ENCODE results near the gene RBM28. TPM values are rescaled to one million over a fixed set of nuclear protein-coding genes. Genes with fewer than 3 reads are reported as not detected.
"Not testable (repeated sequence)": the region's sequence is repeated elsewhere in the genome, so short reads cannot be mapped to it uniquely, and the experiment has no call there.

The RBM28 gene
- total RNA-seq, 2 donors from 2014 or later: 19.6 to 26.8 TPM

DNA sequence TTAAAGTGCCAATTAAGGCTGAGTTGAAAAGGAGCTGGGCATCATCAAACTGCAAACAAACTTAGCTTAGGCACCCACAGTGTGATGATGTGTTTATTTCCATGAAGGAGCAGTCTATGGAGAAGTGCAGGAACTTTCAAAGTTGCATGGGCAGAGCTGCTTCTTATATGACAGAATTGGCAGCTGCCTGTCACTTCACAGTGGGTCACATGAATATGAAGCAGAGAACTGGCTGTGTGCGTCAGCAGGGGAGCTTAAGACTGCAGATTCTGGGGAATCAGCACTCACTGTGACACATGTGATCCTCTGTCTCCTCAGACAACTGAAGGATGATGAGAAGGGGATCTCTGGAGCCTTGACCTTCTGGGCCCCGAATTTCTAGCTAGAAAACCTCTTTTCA is 36.6 kb downstream of the RBM28 start:
- intact Hi-C loops (cut with DNase I, micrococcal nuclease): no loop called here
- no peak for DNase-seq
- ATAC-seq: no peak

DNA sequence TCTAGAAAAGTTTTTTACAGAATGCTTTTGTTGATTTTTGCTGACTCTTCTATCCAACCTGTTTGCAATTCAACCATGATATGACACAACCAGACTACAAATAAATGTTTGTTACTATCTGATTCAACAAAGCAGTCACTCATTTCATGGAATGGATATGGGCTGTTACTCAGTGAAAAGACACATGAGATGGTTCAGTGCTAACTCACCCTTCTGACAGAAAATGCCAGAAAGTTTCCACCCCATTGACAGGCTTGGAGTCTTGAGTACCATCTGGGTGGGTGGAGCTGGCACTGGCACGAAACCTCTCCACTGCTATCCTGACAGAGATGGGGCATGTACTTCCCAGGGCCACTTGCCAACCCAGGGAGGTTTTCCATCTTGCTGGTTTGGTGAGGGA is 39.5 kb downstream of the RBM28 start:
- intact Hi-C loops (cut with DNase I, micrococcal nuclease): no loop called here
- ATAC-seq: no peak
- no peak for DNase-seq

GRCh38 chr7:128303643-128304042 is 40.1 kb downstream of the RBM28 start:
- intact Hi-C loops (cut with DNase I, micrococcal nuclease): no loop called here
- DNase-seq (no peak), ATAC-seq (no peak)

GRCh38 chr7:128303133-128303532 is 40.6 kb downstream of the RBM28 start:
- no peak for DNase-seq
- no peak for ATAC-seq
- intact Hi-C loops (cut with DNase I, micrococcal nuclease): no loop called here

DNA sequence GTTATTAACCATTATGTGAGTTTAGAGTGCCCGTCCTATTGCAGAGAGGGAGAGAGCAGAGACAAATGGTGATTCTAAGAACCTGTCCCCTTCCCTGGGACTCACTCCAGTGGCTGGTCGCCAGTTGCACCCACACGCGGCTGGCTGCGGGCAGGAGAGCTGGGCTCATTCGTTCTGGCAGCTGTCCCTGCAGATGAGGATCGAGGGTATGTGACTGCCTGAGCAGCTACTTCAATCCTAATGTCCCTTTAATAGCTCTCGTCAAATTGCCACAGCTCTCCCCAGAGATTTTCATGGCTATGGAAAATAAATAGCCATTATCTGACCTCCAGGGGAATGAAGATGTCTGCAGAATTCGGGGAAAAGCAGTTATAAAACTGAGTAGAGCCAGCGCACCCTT is 41.6 kb downstream of the RBM28 start:
- no peak for ATAC-seq
- intact Hi-C loops (cut with DNase I, micrococcal nuclease): no loop called here
- DNase-seq: no peak

DNA sequence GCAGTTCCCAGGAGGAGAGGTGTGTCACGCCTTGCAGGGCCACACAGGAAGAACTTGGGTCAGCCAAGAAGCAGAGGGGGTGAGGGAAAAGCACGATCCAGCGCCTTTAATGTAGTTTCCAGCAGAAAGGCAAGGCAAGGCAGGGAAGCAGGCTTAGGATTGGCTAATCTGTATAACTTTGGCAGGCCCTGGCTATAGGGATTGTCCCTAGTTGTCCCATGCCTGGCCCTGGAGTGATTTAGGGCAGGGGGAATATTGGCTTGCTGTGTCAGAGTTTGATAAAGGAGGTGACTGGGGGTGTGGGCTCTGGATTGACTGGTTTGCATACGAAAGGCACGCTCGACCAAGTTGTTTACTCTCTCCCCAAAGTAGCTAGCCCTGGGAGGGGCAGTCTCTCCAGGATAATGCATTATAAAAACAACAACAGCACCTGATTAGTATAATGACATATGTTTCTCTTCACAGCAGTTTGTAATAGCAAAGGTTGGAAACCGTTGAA is 44.5 kb downstream of the RBM28 start:
- ATAC-seq (no peak), DNase-seq (no peak)

GRCh38 chr7:128298004-128298403 is 45.7 kb downstream of the RBM28 start:
- ATAC-seq; DNase-seq; intact Hi-C loops (cut with DNase I, micrococcal nuclease): not testable (repeated sequence)

More for the DNA sequence above, 44.5 kb downstream of the RBM28 start:
- intact Hi-C loops (cut with DNase I, micrococcal nuclease): no loop called here

DNA sequence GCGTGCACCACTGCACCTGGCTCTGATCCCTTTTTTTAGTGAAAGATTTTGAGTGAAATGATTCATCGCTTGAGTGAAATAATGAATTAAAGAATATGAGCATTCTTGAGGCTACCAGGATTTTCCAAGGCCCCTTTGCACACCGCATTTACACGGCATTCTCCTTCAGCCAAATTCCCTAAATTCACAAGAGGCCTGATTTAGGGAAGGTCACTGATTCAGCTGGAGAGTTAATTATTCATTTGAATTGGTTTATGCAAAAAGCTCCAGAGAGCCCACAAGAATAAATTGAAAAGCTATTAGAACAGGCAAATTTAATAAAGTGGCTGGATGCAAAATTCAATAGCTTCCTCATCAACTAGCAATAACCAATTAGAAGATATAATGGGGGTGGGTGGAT is 56.2 kb downstream of the RBM28 start:
- intact Hi-C loops (cut with DNase I, micrococcal nuclease): no loop called here
- DNase-seq (no peak), ATAC-seq (no peak)

- intact Hi-C loops (cut with DNase I, micrococcal nuclease): no loop called here
Observed at GRCh38 chr7:128284102-128284501, 59.6 kb downstream of the RBM28 start.

GRCh38 chr7:128281605-128282380 is 61.9 kb downstream of the RBM28 start:
- intact Hi-C loops (cut with DNase I, micrococcal nuclease): no loop called here
- no peak for DNase-seq
- ATAC-seq: no peak

More at GRCh38 chr7:128284102-128284501, 59.6 kb downstream of the RBM28 start:
- ATAC-seq (no peak), DNase-seq (no peak)

GRCh38 chr7:128280451-128280850 is 63.3 kb downstream of the RBM28 start:
- ATAC-seq; DNase-seq; intact Hi-C loops (cut with DNase I, micrococcal nuclease): not testable (repeated sequence)

- no peak for DNase-seq
- no peak for ATAC-seq
- intact Hi-C loops (cut with DNase I, micrococcal nuclease): no loop called here
Observed at GRCh38 chr7:128279124-128279713, 64.5 kb downstream of the RBM28 start.

DNA sequence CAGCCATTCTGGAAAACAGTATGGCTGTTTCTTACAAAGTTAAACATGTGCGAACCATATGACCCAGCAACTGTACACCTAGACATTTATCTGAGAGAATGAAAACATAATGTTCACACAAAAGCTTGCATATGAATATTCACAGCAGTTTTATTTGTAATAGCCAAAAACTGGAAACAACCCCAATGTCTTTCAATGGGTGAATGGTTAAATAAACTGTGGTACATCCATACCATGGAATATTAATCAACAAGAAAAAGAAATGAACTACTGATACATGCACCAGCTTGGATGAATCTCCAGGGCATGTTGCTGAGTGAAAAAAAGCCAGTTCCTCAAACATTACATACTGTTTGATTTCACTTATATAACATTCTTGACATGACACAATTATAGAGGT is 65.3 kb downstream of the RBM28 start:
- intact Hi-C loops (cut with DNase I, micrococcal nuclease): no loop called here
- DNase-seq: no peak
- no peak for ATAC-seq

GRCh38 chr7:128275681-128276080 is 68.0 kb downstream of the RBM28 start:
- ATAC-seq: no peak
- no peak for DNase-seq
- intact Hi-C loops (cut with DNase I, micrococcal nuclease): no loop called here

DNA sequence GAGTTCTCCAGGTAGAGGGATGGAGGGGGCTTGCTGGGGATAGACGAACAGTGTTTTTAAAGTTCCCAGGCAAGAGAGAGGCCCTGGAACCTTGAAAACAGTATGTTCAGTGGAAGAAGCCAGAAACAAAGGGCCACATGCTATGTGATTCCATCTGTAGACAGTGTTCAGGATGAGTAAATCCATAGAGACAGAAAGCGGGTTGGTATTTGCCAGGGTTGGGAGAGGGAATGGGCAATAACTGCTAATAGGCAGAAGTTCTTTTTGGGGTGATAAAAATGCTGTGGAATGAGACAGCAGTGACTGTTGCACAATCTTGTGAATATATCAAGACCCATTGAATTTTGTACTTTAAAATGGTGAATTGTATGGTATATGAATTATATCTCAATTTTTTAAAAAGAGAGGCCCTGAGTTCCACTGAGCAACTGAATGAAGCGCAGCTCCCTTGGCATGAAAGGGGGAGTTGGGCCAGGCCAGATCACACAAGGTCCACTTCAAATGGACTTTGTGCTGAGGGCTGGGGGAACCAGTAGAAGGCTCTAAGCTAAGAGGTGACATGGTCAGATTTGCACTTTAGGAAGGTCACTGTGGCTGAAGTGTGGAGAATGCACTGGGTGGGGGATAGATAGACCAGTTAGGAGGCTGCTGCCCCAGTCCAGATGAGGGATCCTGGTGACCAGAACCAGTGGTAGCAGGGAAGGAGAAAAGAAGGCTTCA is 68.7 kb downstream of the RBM28 start:
- ATAC-seq: no peak
- intact Hi-C loops (cut with DNase I, micrococcal nuclease): no loop called here
- no peak for DNase-seq

- no peak for ATAC-seq
- intact Hi-C loops (cut with DNase I, micrococcal nuclease): no loop called here
- no peak for DNase-seq
Observed at GRCh38 chr7:128274246-128274883, 69.3 kb downstream of the RBM28 start.

- intact Hi-C loops (cut with DNase I, micrococcal nuclease): no loop called here
- DNase-seq (no peak), ATAC-seq (no peak)
Observed at GRCh38 chr7:128271942-128272481, 71.7 kb downstream of the RBM28 start.

DNA sequence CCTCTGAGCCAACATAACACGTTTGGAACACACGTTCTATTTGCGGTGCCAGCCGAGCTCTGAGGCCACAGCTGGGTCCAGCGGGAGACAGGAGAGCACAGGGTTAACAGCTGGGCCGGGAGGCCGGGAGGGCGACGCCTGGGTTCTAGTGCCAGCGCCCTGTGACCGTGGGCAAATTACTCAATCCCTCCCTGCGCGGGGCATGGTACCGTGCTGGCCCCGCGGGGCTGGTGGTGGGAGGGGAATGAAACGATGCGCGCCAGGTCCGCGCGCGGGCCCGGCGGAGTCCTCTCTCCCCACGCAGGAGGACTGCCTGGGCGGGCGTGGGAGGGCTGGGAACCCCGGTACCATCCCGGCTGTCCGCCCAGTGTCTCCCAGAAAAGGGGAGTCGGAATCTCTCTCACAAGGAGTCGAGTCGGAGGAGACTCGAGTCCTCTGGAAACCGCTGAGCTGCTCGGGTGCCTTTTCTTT is 72.2 kb downstream of the RBM28 start:
- intact Hi-C loops (cut with DNase I, micrococcal nuclease): no loop called here
- DNase-seq (no peak), ATAC-seq (no peak)

GRCh38 chr7:128270826-128271272 is 72.9 kb downstream of the RBM28 start:
- peak; percentile 21 for ATAC-seq
- DNase-seq: no peak
- intact Hi-C loops (cut with DNase I, micrococcal nuclease): no loop called here

Data from left colon (tissue), 2 donors.